Epithelial cell of esophagus (primary cell): Measurements from ENCODE around the gene ATF7IP.
"Not testable (repeated sequence)": the region's sequence is repeated elsewhere in the genome, so short reads cannot be mapped to it uniquely, and the experiment has no call there.

ENCODE experiments used
- DNase-seq: peaks from one replicate; pipeline ENCODE4 v3.0.0; 2010; ENCODE audit warnings: low read depth
- H3K4me3 ChIP-seq: 2 replicates; pipeline ENCODE4 v1.5.1; 2011; ENCODE audit warnings: mild to moderate bottlenecking, low read length, control low read depth
- TF ChIP-seq, protein P1 (sequence below): IDR thresholded peaks from 2 replicates; pipeline ENCODE4 v1.5.1; 2011; ENCODE audit warnings: low read depth, mild to moderate bottlenecking, low read length, control low read depth, inconsistent platforms; ENCODE audit not compliant: insufficient read depth; ENCODE audit errors: missing control alignments

The ATF7IP gene

DNA sequence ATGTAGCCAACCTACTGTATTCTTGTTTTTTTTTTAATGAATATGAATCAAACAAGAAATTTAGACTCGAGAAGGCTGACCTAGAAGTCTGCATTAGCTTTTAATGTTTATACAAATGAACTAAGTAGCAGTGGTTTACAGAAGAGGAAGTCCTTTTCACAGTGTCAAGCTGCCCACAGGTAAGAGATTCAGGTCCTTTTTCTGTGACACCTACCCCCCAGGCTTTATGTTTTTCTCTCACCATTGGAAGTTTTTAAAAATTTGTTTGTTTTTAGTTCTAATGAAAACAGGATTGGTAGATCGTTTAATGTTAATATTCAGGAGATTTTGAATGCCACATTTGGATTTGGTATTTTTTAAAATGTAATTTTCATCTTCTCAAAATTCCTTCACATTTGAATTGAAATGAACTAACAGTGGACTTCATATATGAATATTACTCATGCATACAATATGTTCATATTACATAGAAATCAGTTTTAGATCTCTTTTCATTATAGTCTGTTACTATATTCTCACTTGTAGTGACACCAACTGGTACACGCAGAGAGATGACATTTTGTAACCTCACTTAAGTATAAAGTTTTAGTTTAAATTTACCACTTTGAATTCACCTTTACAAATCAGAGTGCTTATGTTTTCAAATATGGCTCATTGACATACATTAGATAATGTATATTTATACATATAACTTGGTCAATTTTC lies 29.7 kb downstream of the ATF7IP start:
- H3K4me3 ChIP-seq: no peak overlapping the region
- DNase-seq: no peak
- TF ChIP-seq, protein P1, sequence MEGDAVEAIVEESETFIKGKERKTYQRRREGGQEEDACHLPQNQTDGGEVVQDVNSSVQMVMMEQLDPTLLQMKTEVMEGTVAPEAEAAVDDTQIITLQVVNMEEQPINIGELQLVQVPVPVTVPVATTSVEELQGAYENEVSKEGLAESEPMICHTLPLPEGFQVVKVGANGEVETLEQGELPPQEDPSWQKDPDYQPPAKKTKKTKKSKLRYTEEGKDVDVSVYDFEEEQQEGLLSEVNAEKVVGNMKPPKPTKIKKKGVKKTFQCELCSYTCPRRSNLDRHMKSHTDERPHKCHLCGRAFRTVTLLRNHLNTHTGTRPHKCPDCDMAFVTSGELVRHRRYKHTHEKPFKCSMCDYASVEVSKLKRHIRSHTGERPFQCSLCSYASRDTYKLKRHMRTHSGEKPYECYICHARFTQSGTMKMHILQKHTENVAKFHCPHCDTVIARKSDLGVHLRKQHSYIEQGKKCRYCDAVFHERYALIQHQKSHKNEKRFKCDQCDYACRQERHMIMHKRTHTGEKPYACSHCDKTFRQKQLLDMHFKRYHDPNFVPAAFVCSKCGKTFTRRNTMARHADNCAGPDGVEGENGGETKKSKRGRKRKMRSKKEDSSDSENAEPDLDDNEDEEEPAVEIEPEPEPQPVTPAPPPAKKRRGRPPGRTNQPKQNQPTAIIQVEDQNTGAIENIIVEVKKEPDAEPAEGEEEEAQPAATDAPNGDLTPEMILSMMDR: no peak

DNA sequence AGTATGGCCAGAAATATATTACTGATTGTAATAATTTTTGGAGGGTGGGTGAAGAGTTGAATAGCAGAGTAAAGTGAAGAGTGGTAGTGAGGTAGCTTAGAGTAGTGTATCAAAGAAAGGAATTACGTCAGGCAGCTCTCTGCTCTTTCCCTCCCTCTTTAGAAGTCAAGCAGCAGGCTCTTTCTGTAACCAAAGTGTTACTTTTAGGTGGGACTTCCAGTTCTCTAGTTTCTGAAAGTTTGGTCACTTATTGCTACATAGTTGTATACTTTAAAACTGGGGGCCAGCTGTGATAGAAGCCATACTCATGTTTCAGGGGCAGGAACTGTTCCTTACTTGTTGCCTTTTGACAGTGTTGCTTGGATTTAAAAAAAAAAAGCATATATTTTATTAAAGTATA lies 30.6 kb downstream of the ATF7IP start:
- DNase-seq: no peak
- H3K4me3 ChIP-seq: no peak overlapping the region
- TF ChIP-seq, protein P1: no peak

DNA sequence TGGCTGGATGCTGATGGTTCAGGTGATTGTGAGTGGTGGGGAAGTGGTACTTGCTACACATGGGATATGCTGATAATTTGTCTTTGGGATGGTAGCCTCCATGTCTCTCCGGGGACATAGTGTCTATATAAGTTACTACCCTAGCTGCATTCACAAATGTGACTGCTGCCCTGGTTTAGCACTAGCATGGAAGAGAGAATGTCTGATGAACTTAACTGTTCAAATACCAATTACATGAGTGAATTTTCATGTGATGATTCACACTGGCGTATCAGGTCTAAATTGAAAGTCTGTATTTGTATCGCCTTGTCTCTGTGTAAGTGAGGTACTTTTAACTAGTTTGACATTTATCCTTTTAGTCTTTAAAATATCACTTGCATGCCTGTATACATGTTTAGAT lies 34.4 kb downstream of the ATF7IP start:
- TF ChIP-seq, protein P1: no peak
- DNase-seq: peak; percentile 75
- no peak overlapping the region for H3K4me3 ChIP-seq

DNA sequence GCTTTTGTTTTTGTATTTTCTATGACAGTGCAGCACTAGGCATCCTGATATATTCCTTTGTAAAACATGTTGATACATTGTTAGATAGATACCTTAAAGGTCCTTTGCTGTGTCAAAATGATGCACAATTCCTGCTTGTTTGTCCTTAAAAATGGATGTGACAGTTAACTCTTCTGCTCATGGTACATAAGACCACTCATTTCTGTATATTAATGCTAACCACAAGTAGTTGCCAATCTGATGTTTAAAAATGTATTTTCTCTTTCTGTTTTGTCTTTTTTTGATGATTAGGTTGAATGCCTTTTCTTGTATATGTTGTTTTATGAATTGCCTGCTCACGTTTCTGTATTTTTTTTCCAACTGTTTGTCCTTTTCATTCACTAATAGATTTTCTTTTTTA lies 35.1 kb downstream of the ATF7IP start:
- TF ChIP-seq, protein P1: no peak
- no peak for DNase-seq
- no peak overlapping the region for H3K4me3 ChIP-seq

DNA sequence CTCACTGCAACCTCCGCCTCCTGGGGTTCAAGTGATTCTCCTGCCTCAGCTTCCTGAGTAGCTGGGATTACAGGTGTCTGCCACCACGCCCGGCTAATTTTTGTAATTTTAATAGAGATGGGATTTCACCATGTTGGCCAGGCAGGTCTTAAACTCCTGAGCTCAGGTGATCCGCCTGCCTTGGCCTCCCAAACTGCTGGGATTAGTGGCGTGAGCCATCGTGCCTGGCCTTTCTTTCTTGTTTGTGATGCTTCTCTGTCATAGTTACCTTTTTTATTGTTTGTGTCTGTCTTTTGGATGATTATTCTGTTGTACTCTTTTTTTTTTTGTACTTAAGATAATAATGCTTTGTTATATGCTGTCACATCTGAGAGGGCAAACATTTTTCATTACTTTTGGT lies 35.8 kb downstream of the ATF7IP start:
- not testable (repeated sequence) for DNase-seq, H3K4me3 ChIP-seq

DNA sequence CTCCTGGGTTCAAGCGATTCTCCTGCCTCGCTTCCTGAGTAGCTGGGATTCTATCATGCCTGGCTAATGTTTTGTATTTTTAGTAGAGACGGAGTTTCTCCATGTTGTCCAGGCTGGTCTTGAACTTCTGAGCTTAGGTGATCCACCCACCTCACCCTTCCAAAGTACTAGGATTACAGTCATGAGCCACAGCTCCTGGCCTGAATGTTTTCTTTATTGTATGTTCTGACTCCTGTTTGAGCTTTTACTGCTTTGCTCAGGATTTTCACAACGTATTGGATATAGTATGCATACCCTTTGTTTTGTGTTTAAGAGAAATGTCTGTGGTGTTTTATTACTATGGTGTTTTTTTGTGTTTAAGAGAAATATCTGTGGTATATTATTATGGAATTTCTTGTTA lies 37.2 kb downstream of the ATF7IP start:
- no peak for DNase-seq
- no peak overlapping the region for H3K4me3 ChIP-seq
- TF ChIP-seq, protein P1: no peak

DNA sequence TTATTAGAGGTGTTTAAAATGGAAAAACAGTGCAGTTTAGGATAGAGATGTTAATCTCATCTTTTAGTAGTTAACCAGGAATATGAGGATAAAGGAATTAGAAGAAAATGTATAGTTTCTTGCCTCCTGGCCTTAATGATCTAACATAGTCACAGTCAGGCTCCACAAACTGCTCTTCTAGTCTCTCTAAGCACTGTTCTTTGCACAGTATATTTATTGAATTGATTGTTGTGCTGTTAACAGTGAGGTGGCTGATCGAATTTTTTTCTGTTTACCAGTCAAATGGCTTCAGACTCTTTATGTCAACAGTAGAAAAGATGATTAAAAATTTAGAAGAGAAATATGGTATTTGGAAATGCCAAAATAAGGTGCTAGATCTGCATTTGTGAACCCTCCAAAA lies 37.8 kb downstream of the ATF7IP start:
- TF ChIP-seq, protein P1: no peak
- H3K4me3 ChIP-seq: no peak overlapping the region
- DNase-seq: no peak

DNA sequence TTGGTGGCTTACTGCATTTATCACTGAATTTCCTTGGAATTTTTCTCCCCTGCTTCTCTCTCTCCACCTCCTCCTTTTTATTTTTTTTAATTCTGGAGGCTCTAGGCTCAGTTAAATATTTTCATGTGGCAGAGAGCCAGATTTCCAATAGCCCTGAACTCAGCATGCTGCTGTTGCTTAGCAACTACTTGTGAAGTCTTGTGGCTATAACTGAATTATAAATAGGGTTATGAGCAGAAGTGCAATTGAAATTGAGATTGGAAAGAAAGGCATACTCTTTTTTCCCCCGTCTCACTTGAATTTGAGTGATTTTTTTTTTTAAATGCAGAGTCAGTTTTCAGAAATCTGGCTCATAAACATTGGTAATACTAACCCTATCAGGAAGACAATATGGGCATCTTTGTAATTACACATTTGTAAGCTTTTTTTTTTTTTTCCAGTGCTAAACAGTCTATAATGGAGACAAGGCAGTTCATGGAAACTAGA lies 38.3 kb downstream of the ATF7IP start:
- TF ChIP-seq, protein P1: no peak
- DNase-seq: peak; percentile 60
- no peak overlapping the region for H3K4me3 ChIP-seq

DNA sequence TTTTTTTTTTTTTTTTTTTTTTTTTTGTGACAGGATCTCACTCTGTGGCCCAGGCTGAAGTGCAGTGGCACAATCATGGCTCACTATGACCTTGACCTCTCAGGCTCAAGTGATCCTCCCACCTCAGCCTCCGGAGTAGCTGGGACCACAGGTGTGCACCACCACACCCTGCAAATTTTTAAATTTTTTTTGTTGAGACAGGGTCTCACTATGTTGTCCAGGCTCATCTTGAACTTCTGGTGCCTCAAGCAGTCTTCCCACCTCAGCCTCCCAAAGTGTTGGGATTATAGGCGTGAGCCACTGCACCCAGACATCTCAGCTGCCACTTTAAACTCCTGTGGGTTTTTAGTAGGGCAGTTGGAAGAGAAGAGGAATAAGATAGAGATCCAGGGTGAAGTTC lies 39.9 kb downstream of the ATF7IP start:
- not testable (repeated sequence) for H3K4me3 ChIP-seq

More for the DNA sequence above, 39.9 kb downstream of the ATF7IP start:
- not testable (repeated sequence) for DNase-seq
